Measurements from ENCODE around the gene ANO3.
"Not testable (repeated sequence)": the region's sequence is repeated elsewhere in the genome, so short reads cannot be mapped to it uniquely, and the experiment has no call there.

ANO3 gene

DNA sequence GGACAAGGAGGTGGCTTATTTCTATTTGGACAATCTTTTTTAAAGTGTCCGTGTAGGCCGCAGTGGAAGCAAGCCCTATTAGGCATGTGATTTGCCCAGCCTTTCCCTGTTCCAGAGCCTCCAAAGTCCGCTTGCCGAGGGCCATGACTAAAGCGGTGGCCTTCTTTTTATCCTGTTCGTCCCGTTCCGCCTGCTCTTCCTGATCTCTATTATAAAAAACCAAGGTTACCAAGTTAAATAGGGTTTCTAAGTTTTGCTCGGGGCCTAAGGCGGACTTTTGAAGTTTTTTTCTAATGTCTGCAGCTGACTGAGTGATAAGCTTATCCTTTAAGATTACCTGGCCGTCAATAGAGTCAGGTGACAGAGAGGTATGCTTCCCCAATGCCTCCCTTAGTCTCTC, 261.8 kb downstream of the ANO3 start:
- TF ChIP-seq, protein P1, sequence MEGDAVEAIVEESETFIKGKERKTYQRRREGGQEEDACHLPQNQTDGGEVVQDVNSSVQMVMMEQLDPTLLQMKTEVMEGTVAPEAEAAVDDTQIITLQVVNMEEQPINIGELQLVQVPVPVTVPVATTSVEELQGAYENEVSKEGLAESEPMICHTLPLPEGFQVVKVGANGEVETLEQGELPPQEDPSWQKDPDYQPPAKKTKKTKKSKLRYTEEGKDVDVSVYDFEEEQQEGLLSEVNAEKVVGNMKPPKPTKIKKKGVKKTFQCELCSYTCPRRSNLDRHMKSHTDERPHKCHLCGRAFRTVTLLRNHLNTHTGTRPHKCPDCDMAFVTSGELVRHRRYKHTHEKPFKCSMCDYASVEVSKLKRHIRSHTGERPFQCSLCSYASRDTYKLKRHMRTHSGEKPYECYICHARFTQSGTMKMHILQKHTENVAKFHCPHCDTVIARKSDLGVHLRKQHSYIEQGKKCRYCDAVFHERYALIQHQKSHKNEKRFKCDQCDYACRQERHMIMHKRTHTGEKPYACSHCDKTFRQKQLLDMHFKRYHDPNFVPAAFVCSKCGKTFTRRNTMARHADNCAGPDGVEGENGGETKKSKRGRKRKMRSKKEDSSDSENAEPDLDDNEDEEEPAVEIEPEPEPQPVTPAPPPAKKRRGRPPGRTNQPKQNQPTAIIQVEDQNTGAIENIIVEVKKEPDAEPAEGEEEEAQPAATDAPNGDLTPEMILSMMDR (IDR thresholded peaks at IDR 0.05; ENCODE audit: borderline replicate concordance, control extremely low read depth, extremely low read depth, insufficient read depth, missing control alignments) = no peak
- DNase-seq (ENCODE audit: low spot score) = no peak
- in situ Hi-C loops (cut with MboI; ENCODE audit: low sequenced_read_pairs, unreplicated experiment) = no loop called here

DNA sequence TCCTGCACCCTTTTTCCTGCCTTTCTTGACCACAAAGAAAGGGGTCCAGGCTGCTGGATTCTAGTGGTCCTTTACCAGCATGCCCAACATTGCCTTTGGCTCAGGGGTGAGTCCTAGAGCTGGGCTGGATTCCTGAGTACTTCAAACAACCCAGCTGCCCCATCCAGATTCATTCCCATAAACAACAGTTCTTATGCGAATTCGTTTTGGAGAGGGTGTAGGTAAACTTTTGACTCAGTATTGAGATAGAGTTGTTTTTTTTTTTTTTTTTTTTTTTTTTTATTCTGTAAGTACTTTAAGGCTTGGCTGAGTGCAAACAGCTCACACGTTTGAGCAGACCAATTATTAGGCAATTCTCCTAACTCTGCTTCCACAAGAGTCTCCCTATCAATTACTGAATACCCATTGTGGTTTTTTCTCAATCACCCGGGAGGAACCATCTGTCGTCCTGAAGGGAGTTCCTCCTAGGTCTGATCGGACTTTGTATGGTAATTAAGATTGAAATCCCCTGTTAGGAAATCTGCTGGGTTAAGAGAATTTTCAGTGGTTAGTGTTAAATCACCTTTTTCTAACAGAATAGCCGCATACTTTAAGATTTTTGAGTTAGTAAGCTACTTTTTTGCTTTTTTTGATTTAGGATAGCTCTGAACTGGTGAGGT, 263.4 kb downstream of the ANO3 start:
- DNase-seq (ENCODE audit: low spot score); in situ Hi-C loops (cut with MboI; ENCODE audit: low sequenced_read_pairs, unreplicated experiment): not testable (repeated sequence)

DNA sequence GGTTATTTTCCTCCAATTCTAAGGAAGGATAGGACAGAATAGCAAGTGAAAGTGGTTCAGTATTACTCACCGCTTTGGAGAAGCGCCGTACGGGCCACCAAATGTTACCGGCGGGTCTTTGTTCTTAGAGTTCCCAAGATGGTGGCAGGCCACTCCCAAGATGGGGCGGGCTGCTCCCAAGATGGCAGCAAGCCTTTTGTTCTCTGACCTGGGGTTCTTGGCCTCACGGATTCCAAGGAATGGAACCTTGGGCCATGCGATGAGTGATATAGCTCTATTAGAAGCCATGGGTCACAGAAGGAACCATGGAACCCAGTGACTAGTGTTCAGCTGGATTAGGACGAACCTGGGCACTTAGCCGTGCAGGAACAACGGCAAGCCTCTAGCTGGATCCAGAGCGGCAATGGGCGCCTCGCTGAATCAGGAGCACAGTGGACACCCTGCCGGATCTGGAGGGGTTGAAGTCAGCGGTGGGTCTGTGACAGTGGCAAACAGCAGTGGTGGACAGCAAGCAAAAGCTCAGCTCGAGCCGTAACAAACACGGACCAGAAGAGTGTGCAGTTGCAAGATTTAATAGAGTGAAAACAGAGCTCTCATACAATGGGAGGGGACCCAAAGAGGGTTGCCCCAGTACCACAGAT, 265.2 kb downstream of the ANO3 start:
- DNase-seq (ENCODE audit: low spot score); in situ Hi-C loops (cut with MboI; ENCODE audit: low sequenced_read_pairs, unreplicated experiment): not testable (repeated sequence)

DNA sequence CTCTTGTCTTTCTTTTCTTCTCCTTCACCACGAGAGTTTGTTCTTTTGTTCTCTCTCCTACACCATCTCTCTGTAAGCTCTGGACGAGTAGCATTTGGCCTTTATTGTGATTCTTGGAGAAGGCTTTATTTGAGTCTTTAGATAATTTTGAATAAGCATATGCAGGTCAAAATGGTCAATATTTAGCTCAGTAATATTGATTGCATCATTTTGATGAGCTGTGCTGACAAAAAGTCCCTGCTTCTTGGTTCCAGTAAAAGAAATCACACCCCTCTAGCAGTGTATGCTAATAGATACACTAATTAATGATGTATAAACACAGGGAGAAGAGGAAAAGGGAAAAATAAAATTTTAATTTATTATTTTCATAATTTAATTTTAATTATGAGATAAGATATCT, 266.0 kb downstream of the ANO3 start:
- TF ChIP-seq, protein P1 (IDR thresholded peaks at IDR 0.05; ENCODE audit: borderline replicate concordance, control extremely low read depth, extremely low read depth, insufficient read depth, missing control alignments) = no peak
- no peak for DNase-seq (ENCODE audit: low spot score)
- in situ Hi-C loops (cut with MboI; ENCODE audit: low sequenced_read_pairs, unreplicated experiment) = no loop called here

DNA sequence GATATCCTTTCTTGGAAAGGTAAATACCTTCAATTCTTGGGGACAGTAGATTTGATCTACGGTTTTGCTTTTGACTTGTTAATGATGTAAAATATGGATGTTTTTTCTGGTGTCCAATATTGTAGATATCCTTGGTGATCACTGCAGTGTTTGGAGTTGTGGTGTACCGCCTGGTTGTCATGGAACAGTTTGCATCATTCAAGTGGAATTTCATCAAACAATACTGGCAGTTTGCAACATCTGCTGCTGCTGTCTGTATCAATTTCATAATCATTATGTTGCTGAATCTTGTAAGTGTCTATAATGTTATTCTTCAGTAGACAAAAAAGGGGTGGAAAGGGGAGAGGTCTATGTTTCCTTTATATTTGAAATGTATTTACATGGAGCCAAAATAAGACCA, 267.5 kb downstream of the ANO3 start:
- in situ Hi-C loops (cut with MboI; ENCODE audit: low sequenced_read_pairs, unreplicated experiment) = no loop called here
- DNase-seq (ENCODE audit: low spot score) = no peak
- TF ChIP-seq, protein P1 (IDR thresholded peaks at IDR 0.05; ENCODE audit: borderline replicate concordance, control extremely low read depth, extremely low read depth, insufficient read depth, missing control alignments) = no peak

DNA sequence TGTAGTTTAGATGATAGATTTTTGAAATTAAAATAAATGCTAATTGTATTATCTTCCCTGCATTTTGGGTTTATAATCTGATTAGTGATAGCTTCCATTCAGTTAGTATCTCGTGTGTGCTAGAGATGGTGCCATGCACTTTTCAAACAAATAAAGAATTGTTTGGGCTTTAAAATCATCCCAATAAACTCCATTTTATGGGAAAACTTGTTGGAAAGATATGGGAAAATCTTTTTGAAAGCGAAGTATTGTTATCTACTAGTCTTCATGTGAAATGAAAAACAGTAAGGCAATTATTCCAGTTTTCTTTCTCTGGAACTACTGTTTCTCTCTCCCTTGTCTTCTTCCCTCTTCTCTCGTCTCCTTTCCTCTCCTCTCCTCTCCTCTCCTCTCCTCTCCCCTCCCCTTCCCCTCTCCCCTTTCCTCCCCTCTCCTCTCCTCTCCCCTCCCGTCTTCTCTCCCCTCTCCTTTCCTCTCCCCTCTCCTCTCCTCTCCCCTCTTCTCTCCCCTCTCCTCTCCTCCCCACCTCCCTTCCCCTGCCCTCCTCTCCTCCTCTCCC, 268.0 kb downstream of the ANO3 start:
- in situ Hi-C loops (cut with MboI; ENCODE audit: low sequenced_read_pairs, unreplicated experiment) = no loop called here

DNA sequence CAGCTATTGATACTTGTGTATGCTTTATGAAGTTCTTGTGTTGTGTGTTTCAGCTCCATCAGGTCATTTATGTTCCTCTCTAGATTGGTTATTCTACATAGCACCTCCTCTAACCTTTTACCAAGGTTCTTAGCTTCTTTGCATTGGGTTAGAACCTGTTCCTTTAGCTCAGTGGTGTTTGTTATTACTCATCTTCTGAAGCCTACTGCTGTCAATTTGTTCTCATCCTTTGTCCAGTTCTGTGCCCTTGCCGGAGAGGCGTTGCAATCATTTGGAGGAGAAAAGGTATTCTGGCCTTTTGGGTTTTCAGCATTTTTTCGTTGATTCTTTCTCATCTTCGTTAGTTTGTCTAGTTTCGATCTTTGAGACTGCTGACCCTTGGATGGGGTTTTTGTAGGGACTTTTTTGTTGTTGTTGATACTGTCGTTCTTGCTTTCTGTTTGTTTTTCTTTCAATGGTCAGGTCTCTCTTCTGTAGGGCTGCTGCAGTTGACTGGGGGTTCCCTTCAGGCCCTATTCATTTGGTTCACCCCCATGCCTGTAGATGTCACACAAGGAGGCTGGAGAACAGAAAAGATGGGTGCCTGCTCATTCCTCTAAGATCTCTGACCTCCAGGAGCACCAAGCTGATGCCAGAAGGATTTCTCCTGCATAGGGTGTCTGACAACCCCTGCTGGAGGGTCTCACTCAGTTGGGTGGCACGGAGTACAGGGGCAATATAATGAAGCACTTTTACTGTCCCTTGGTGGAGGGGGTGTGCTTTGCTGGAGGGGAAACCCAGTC, 276.0 kb downstream of the ANO3 start:
- DNase-seq (ENCODE audit: low spot score) = no peak
- TF ChIP-seq, protein P1 (IDR thresholded peaks at IDR 0.05; ENCODE audit: borderline replicate concordance, control extremely low read depth, extremely low read depth, insufficient read depth, missing control alignments) = no peak
- in situ Hi-C loops (cut with MboI; ENCODE audit: low sequenced_read_pairs, unreplicated experiment) = no loop called here

More for the DNA sequence above, 268.0 kb downstream of the ANO3 start:
- DNase-seq (ENCODE audit: low spot score) = no peak
- TF ChIP-seq, protein P1 (IDR thresholded peaks at IDR 0.05; ENCODE audit: borderline replicate concordance, control extremely low read depth, extremely low read depth, insufficient read depth, missing control alignments) = no peak

All from GM13976 (cell line).